UCSD-AML1 (cell line): ENCODE results near the gene RNF6.

Source experiments
- DNase-seq: peaks from one replicate; lab custom pipeline; 2025; ENCODE audit not compliant: unreplicated experiment; lab: John Stamatoyannopoulos, UW

RNF6 gene

GRCh38 chr13:26227166-26227971, 5.3 kb upstream of the RNF6 start:
- DNase-seq, result no peak

- no peak for DNase-seq
Measured at GRCh38 chr13:26225896-26226617, 3.9 kb upstream of the RNF6 start.

- no peak for DNase-seq
Measured at GRCh38 chr13:26222520-26223046, 469 bp upstream of the RNF6 start.

GRCh38 chr13:26221399-26221720, 754 bp downstream of the RNF6 start:
- no peak for DNase-seq

- no peak for DNase-seq
Measured at GRCh38 chr13:26220575-26220974, 1.5 kb downstream of the RNF6 start.

- no peak for DNase-seq
Measured at GRCh38 chr13:26219726-26220125, 2.4 kb downstream of the RNF6 start.

GRCh38 chr13:26216042-26216441, 6.1 kb downstream of the RNF6 start:
- no peak for DNase-seq

- no peak for DNase-seq
Measured at GRCh38 chr13:26213982-26214381, 8.1 kb downstream of the RNF6 start.

- no peak for DNase-seq
Measured at GRCh38 chr13:26213345-26213744, 8.8 kb downstream of the RNF6 start.

GRCh38 chr13:26208287-26208686, 13.8 kb downstream of the RNF6 start:
- DNase-seq, result no peak

- no peak for DNase-seq
Measured at GRCh38 chr13:26202365-26202972, 19.6 kb downstream of the RNF6 start.

GRCh38 chr13:26200811-26201210, 21.3 kb downstream of the RNF6 start:
- no peak for DNase-seq

GRCh38 chr13:26198116-26198515, 24.0 kb downstream of the RNF6 start:
- no peak for DNase-seq

- no peak for DNase-seq
Measured at GRCh38 chr13:26197298-26197697, 24.8 kb downstream of the RNF6 start.

GRCh38 chr13:26186995-26187394, 35.1 kb downstream of the RNF6 start:
- no peak for DNase-seq

- DNase-seq, result peak; percentile 90
Measured at GRCh38 chr13:26186118-26186870, 35.8 kb downstream of the RNF6 start.

GRCh38 chr13:26185720-26186117, 36.4 kb downstream of the RNF6 start:
- DNase-seq, result no peak

- peak; percentile 44 for DNase-seq
Measured at GRCh38 chr13:26184791-26185250, 37.3 kb downstream of the RNF6 start.

- DNase-seq, result no peak
Measured at GRCh38 chr13:26183416-26183815, 38.7 kb downstream of the RNF6 start.

GRCh38 chr13:26179344-26179743, 42.8 kb downstream of the RNF6 start:
- DNase-seq, result no peak

GRCh38 chr13:26168835-26169234, 53.3 kb downstream of the RNF6 start:
- DNase-seq, result no peak
